WI38 (cell line): ENCODE results near the gene KRTAP10-2.

Experiments used
- H3K4me3 ChIP-seq: 2 replicates; pipeline ENCODE4 v1.5.1; 2011; ENCODE audit warnings: low read depth, mild to moderate bottlenecking, control low read depth, low read length
- TF ChIP-seq, protein P1 (sequence below): IDR thresholded peaks from 2 replicates; pipeline ENCODE4 v1.5.1; 2012; ENCODE audit warnings: low read depth, mild to moderate bottlenecking, control low read depth, low read length

The KRTAP10-2 gene

DNA sequence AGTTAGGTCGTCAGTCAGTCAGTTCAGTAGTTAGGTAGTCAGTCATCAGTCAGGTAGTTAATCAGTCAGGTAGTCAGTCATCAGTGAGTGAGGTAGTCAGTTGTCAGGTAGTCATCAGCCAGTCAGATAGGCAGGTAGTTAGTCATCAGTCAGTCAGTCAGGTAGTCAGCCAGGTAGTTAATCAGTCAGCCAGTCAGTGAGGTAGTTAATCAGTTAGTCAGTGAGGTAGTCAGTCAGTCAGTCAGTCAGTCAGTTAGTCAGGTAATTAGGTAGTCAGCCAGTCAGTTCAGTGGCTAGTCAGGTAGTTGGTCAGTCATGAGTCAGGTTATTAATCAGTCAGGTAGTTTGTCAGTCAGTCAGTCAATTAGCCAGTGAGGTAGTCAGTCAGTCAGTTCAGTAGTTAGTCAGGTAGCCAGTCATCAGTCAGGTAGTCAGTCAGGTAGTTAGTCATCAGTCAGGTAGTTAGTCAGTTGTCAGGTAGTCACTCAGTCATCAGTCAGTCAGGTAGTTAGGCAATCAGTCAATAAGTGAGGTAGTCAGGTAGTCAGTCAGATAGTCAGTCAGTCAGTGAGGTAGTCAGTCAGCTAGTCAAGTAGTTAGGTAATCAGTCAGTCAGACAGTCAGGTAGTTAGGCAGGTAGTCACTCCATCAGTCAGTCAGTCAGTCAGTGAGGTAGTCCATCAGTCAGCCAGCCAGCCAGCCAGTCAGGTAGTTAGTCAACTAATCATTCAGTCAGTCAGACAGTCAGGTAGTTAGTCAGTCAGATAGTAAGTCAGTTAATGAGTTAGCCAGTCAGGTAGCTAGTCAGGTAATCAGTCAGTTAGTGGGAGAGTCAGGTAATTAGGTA, 27.5 kb downstream of the KRTAP10-2 start:
- no peak overlapping the region for H3K4me3 ChIP-seq
- TF ChIP-seq, protein P1, sequence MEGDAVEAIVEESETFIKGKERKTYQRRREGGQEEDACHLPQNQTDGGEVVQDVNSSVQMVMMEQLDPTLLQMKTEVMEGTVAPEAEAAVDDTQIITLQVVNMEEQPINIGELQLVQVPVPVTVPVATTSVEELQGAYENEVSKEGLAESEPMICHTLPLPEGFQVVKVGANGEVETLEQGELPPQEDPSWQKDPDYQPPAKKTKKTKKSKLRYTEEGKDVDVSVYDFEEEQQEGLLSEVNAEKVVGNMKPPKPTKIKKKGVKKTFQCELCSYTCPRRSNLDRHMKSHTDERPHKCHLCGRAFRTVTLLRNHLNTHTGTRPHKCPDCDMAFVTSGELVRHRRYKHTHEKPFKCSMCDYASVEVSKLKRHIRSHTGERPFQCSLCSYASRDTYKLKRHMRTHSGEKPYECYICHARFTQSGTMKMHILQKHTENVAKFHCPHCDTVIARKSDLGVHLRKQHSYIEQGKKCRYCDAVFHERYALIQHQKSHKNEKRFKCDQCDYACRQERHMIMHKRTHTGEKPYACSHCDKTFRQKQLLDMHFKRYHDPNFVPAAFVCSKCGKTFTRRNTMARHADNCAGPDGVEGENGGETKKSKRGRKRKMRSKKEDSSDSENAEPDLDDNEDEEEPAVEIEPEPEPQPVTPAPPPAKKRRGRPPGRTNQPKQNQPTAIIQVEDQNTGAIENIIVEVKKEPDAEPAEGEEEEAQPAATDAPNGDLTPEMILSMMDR, result no peak

DNA sequence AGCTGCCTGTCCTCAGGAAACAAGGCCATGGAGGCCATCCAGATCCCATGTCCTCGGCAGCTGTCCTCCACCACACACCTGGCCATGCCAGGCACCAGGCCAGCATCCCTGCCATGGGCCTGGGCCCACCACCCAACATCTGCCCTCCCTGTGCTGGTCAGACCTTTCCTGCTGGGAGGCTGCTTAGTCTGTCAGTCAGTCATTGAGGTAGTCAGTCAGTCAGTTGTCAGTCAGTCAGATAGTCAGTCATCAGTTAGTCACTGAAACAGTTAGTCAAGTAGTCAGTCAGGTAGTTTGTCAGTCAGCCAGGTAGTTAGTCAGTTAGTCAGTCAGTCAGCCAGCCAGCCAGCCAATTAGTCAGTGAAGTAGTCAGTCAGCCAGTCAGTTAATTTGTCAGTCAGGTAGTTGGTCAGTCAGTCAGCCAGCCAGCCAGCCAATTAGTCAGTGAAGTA, 28.5 kb downstream of the KRTAP10-2 start:
- H3K4me3 ChIP-seq, result no peak overlapping the region
- TF ChIP-seq, protein P1, result no peak

DNA sequence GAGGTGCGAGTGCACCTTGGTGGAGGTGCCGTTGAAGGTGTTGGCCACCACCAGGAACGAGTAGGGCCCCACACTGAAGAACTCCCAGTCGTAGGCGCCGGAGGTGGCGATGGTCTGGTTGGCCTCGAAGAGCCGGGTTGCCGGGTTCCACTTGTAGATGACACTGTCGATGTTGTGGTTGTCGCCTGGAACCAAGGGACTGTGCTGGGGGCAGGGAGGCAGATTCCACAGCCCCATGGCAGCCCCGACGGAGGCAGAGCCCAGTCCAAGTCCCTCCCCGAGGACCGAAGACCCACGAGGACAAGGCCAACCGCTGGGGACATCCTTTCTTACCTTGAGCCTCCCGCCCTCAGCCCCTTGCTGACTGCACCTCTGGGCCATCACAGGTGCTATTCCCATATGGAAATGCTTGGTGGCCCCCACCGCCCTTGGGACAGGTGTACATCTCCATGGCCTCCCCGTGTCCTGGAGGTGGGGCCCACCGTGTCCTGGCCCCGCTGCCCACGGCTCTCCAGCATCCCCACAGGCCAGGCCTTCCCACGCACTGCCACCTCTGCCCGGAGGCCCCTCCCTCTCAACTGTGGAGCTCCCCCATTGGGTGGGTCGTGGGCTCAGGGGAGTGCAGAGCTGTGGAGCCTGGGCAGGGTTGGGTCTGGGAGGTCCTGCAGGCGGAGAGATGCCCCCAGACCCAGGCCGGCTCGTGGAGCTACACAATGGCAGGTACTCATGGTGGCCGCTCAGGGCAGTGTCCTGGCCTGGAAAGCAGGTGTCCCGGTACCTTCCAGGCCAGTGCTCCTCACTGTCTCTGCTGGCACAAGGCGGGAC, 29.2 kb downstream of the KRTAP10-2 start:
- TF ChIP-seq, protein P1, result no peak
- no peak overlapping the region for H3K4me3 ChIP-seq

DNA sequence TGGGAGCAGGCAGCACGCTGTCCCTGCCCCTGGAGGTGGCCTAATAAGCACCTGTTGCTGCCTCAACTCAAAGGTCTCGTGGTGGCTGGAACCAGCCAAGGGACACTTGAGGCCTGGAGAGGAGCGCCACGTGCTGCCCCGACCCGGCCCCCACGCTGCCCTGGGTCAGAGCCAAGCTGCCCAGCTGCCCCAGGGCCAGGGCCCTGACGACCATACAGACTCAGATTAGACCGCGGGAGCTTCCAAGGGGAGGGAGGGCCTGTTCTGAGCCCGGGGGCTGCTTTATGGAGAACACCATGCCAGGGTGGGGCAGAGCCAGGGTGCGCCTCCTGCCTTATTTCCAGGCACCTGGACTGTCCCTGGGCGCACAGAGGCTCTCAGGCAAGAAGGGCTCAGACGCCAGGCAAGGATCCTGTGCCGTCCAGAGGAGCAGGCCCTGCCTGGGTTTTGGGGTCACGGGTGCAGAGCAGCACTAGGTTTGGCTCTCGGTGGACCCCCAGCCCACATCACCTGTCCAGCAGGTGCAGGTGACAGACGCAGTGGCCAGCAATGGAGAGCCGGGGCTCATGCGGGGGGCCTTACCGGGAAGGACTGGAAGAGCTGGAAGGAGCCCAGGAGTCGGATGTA, 29.9 kb downstream of the KRTAP10-2 start:
- TF ChIP-seq, protein P1, result no peak
- no peak overlapping the region for H3K4me3 ChIP-seq

DNA sequence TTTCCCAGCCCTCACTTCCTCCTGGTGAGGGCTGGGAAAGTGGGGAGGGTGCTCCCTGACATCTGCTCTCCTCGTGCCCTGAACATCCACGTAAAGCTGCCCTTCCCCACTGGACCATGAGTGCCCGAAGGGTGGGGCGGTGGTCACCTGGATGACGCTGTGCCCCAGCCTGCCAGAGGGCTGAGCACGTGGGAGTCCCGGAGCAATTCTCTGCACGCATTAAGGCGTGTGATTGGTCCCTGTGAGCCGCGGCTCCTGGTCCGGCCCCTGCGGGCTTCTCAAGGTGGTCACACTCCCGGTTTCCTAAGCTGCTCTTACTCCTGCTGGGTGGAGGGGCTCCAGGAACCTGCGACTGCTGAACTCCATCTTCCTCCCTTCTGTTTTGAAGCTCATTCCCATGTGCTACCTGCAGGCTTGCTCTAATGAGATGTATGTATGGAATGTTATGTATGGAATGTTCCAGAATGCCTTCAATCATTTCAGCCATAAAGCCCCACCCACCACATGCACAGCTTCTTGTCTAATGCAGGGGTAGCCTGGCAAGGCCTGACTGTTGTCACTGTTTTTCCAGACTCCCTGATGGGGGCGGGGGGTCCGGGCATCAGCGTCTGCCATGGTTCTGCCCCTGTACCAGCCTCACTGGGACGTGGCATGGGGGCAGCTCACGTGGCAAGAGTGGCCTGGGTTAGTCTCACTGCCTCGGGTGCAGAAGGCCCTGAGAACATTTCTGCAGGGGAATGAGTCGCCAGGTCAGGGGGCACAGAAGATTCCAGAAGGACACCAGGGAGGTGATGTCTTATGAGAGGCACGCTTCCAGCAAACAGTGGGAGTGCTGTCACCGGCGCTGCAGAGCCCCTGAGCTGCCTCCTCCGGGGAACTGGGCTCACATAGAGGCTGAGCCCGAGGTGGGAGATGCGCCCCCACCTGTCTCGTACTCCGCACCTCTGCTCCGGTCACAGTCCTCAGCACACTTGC, 30.7 kb downstream of the KRTAP10-2 start:
- TF ChIP-seq, protein P1, result no peak
- H3K4me3 ChIP-seq, result no peak overlapping the region
